AG04449 (cell line): ENCODE measurements around the gene KIF3B.
A peak's percentile ranks its signal among the peaks of the same experiment; 100 is the strongest.

ENCODE experiments used
- CTCF ChIA-PET: fragments of 350-600 bp; formaldehyde crosslinking; extraction: SDS; loops from one replicate; lab custom pipeline; 2021; ENCODE audit warnings: antibody characterized with exemption; lab: Yijun Ruan, JAX
- POLR2A ChIA-PET: fragments of 400-600, 350-600 bp; formaldehyde crosslinking; extraction: SDS; loops from one replicate; lab custom pipeline; 2020; ENCODE audit warnings: antibody characterized with exemption, inconsistent platforms; lab: Yijun Ruan, JAX
- DNase-seq: peaks from one replicate; pipeline ENCODE4 v3.0.0-alpha.2; 2010; ENCODE audit warnings: low read depth, low spot score
- H3K4me3 ChIP-seq: 2 replicates; pipeline ENCODE4 v1.5.1; 2011; ENCODE audit warnings: low read depth, mild to moderate bottlenecking, control low read depth, low read length
- TF ChIP-seq, protein P1 (sequence below): IDR thresholded peaks from one replicate; pipeline ENCODE4 v1.5.1; 2011; ENCODE audit warnings: mild to moderate bottlenecking, moderate library complexity, low read length, control low read depth, inconsistent platforms; ENCODE audit not compliant: insufficient read depth; ENCODE audit errors: missing control alignments

KIF3B gene

DNA sequence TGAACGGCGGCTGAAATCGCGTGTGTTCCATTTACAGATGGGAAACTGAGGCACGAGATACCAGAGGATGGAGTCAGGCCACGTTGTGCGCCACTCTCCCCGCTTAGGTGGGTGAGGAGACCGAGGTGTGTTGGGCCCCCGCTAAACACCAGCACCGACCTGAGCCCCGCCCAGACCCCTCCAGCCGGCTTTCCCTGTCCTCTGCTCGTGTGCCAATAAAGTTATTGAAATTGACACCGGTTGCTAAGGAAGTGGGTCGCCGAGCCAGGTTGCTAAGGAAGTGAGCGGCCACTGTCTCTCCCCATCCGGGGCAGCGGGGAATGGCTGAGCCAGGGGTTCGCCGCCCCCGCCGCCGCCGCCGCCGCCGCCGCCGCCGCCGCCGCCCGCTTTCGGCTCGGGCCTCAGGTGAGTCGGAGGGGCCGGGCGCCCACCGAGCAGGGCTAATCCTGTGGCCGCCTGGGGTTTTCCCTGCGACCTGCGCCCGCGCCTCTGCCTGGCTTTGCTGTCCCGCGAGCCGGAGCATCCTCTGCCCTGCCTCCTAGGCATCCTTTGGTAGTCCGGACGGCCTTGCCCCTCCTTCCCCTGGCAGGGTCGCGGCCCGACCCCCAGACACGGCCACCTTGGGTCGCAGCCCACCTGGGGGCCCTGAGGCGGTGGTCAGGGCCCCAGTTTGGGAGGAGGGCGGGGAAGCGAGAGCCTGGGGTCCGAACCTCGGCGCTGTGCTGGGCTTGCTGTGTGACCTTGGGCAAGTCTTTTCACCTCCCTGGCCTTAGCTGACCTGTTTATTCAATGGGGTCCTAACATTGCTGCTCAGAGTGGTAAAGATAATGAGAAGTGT is at the start of gene KIF3B:
Gene KIF3B (plus strand): TSS at position 291 of the 838 bp plus-strand sequence. CDS start 32,127 bp downstream, outside the sequence.
- CTCF ChIA-PET: no interaction called here
- peak within 1 kb of the TSS; percentile 94 for H3K4me3 ChIP-seq
- POLR2A ChIA-PET: no interaction called here
- TF ChIP-seq, protein P1, sequence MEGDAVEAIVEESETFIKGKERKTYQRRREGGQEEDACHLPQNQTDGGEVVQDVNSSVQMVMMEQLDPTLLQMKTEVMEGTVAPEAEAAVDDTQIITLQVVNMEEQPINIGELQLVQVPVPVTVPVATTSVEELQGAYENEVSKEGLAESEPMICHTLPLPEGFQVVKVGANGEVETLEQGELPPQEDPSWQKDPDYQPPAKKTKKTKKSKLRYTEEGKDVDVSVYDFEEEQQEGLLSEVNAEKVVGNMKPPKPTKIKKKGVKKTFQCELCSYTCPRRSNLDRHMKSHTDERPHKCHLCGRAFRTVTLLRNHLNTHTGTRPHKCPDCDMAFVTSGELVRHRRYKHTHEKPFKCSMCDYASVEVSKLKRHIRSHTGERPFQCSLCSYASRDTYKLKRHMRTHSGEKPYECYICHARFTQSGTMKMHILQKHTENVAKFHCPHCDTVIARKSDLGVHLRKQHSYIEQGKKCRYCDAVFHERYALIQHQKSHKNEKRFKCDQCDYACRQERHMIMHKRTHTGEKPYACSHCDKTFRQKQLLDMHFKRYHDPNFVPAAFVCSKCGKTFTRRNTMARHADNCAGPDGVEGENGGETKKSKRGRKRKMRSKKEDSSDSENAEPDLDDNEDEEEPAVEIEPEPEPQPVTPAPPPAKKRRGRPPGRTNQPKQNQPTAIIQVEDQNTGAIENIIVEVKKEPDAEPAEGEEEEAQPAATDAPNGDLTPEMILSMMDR: no peak
- DNase-seq: peak; percentile 44

DNA sequence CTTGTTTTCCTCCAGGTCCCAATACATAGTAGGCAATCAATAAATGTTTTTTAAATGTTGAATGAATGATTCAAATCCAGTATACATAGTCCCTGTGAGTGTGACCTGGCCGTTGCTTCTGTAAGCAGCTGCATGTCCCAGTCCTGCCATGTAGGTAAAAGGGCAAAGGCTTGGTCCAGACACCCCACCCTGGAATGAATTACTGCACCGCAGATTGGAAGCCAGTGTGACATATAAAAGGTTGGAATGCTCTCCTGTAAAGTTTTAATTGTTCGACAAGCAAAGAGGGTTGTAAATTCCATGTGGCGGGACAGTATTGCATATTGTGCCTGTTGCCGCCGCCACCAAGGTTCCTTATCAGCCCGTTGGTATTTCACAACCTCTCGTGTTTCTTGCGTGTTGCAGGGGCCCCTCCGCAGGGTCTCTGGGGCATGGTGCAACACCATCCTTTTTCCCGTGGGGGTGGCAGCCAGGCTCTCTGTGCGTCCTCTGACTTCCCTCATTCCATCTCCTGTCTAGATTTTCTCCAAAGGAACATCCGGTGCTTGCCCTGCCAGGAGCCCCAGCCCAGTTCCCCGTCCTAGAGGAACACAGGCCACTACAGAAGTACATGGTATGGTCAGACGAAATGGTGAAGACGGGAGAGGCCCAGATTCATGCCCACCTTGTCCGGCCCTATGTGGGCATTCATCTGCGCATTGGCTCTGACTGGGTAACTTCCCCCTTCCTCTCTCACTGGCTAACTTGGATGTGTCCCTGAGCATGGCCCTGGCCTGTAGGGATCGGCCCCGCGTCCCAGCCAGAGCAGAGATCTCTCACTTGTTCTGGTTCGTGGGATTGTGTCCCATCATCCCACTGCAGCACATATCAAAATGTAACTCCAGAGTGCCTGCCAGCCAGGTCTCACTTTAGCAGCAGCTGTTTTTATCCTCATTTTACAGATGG is 49.4 kb upstream of the KIF3B start:
- ChIA-PET POLR2A (no interaction called here), CTCF (no interaction called here)
- no peak overlapping the region for H3K4me3 ChIP-seq
- TF ChIP-seq, protein P1: no peak
- no peak for DNase-seq

DNA sequence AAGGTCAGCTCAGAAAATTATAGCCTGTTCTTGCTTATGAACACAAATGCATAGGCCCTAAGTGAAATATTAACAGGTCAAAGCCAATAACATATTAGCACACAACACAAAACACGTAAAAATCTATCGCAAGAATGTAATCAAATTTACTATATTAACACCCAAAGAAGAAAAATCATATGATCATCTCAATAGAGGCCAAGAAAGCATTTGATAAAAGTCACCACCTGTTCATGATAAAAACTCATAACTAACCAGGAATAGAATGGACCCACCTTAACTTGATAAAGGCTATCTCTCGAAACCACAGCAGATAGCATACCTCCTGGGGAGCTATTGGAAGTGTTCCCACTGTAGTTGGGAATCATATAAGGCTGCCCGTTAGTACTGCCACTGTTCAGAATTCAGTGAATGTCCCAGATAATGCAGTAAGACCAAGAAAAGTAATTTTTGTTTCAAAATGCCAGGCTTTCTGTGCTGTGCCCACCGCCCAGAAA is 48.2 kb upstream of the KIF3B start:
- POLR2A ChIA-PET: no interaction called here
- CTCF ChIA-PET: interaction anchor here (1.2 kb wide), 1 partner anchor 11 kb away, joined by 3 read pairs; no protein-coding TSS in a partner anchor
- DNase-seq: no peak
- no peak overlapping the region for H3K4me3 ChIP-seq
- TF ChIP-seq, protein P1: no peak

DNA sequence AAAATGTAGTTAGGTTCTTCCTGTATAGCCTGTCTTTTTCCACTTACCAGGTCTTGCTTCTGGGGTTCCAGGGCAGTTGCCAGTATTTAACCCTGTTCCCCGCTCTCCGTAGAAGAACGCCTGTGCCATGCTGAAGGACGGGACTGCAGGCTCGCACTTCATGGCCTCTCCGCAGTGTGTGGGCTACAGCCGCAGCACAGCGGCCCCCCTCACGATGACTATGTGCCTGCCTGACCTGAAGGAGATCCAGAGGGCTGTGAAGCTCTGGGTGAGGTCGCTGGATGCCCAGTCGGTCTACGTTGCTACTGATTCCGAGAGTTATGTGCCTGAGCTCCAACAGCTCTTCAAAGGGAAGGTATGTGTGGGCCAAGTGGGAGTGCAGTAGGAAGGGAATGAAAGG is 46.7 kb upstream of the KIF3B start:
- ChIA-PET CTCF (no interaction called here), POLR2A (no interaction called here)
- TF ChIP-seq, protein P1: no peak
- no peak for DNase-seq
- no peak overlapping the region for H3K4me3 ChIP-seq

DNA sequence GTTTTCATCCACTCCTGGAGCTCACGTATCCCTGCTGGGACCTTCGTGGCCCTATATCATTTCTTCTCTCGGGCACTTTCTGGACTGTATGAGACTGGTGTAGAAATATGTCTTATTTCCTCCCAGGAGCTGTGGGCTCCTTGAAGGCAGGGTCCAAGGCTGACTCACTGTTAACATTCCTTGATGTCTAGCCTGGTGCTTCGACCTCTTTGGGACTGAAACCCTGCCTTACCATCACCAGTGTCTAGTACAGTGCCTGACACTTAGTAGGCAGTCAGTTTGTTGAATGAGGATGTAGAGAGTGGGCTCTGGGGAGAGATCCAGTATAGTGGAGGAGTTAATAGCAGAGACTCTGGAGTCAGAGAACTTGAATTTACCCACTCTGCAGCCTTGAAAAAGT is 46.2 kb upstream of the KIF3B start:
- CTCF ChIA-PET: no interaction called here

More for the DNA sequence above, 46.2 kb upstream of the KIF3B start:
- no peak for DNase-seq
- TF ChIP-seq, protein P1: no peak
- H3K4me3 ChIP-seq: no peak overlapping the region
- POLR2A ChIA-PET: no interaction called here
